Measurements from ENCODE around the gene CAPN2. TPM values are rescaled to one million over a fixed set of nuclear protein-coding genes. Genes with fewer than 3 reads are reported as not detected.
A peak's percentile ranks its signal among the peaks of the same experiment; 100 is the strongest.

The CAPN2 gene
- polyA plus RNA-seq, 3 donors, result 127 to 186 (median 182) TPM

GRCh38 chr1:223785808-223786207, 73.5 kb downstream of the CAPN2 start:
- H3K4me2 ChIP-seq (replicated peaks; ENCODE audit: extremely low read depth, low read length, poor library complexity, severe bottlenecking), result no peak overlapping the region
- no peaks in the 10 kb centered on the region for H3K4me1 Mint-ChIP-seq
- no peaks in the 10 kb centered on the region for H3K4me1 ChIP-seq (ENCODE audit: control insufficient read depth in 1 of 2, insufficient read depth in 2 of 2, low read length in 2 of 2)
- no peaks in the 10 kb centered on the region for H3K79me2 ChIP-seq (ENCODE audit: insufficient read depth, low read length)
- peaks cover 5% of the 10 kb centered on the region for H4K20me1 ChIP-seq (ENCODE audit: insufficient read depth, low read length)
- no peaks in the 10 kb centered on the region for H3K27me3 Mint-ChIP-seq (ENCODE audit: low read depth in 3 of 3)
- H3K9ac ChIP-seq (ENCODE audit: insufficient read depth, low read length, poor library complexity, severe bottlenecking), result no peak overlapping the region
- H3K27me3 ChIP-seq (ENCODE audit: control insufficient read depth in 2 of 2, insufficient read depth in 2 of 2, low read length in 2 of 2), result no peaks in the 10 kb centered on the region
- no peak for TF ChIP-seq CTCF (IDR thresholded peaks at IDR 0.05)
- H3K9me3 Mint-ChIP-seq, result no peaks in the 10 kb centered on the region
- no peak overlapping the region for H3K4me3 ChIP-seq (replicated peaks in 1 of 3; ENCODE audit: low read depth in 2 of 3, low read length in 3 of 3)
- no peak for DNase-seq
- no peak overlapping the region for H3K4me3 Mint-ChIP-seq
- intact Hi-C loops (cut with micrococcal nuclease), result no loop called here
- H3K9me3 ChIP-seq (replicated peaks in 1 of 2; ENCODE audit: control insufficient read depth in 1 of 2, insufficient read depth in 1 of 2, low read length in 2 of 2), result no peaks in the 10 kb centered on the region
- WGBS (ENCODE audit: insufficient coverage), result 90% methylated on average over 2 of the region's 5 CpGs
- H3K36me3 Mint-ChIP-seq, result peaks cover 64 to 91% of the 10 kb centered on the region in 2 donors
- H3K27ac ChIP-seq (ENCODE audit: low read depth in 1 of 2, low read length in 2 of 2), result no peak overlapping the region
- peaks cover 65 to 97% of the 10 kb centered on the region in 2 donors for H3K36me3 ChIP-seq (replicated peaks in 1 of 2; ENCODE audit: control insufficient read depth in 1 of 2, insufficient read depth in 2 of 2, low read length in 2 of 2)
- H2AFZ ChIP-seq (ENCODE audit: insufficient read depth, low read depth, low read length, poor library complexity, severe bottlenecking), result no peak overlapping the region
- H3K27ac Mint-ChIP-seq, result peak overlapping the region in 1 of 7 donors; percentile 31

- Histone ChIP-seq H3K9me3 (replicated peaks in 1 of 2; ENCODE audit: control insufficient read depth in 1 of 2, insufficient read depth in 1 of 2, low read length in 2 of 2) (no peaks in the 10 kb centered on the region), H3K36me3 (replicated peaks in 1 of 2; ENCODE audit: control insufficient read depth in 1 of 2, insufficient read depth in 2 of 2, low read length in 2 of 2) (peaks cover 69 to 96% of the 10 kb centered on the region in 2 donors), H2AFZ (ENCODE audit: insufficient read depth, low read depth, low read length, poor library complexity, severe bottlenecking) (no peak overlapping the region), H3K9ac (ENCODE audit: insufficient read depth, low read length, poor library complexity, severe bottlenecking) (no peak overlapping the region), H3K4me3 (replicated peaks in 1 of 3; ENCODE audit: low read depth in 2 of 3, low read length in 3 of 3) (no peak overlapping the region), H4K20me1 (ENCODE audit: insufficient read depth, low read length) (peaks cover 10% of the 10 kb centered on the region), H3K27me3 (ENCODE audit: control insufficient read depth in 2 of 2, insufficient read depth in 2 of 2, low read length in 2 of 2) (no peaks in the 10 kb centered on the region), H3K4me1 (ENCODE audit: control insufficient read depth in 1 of 2, insufficient read depth in 2 of 2, low read length in 2 of 2) (no peaks in the 10 kb centered on the region), H3K27ac (ENCODE audit: low read depth in 1 of 2, low read length in 2 of 2) (no peak overlapping the region), H3K4me2 (replicated peaks; ENCODE audit: extremely low read depth, low read length, poor library complexity, severe bottlenecking) (no peak overlapping the region), H3K79me2 (ENCODE audit: insufficient read depth, low read length) (no peaks in the 10 kb centered on the region)
- no peaks in the 10 kb centered on the region for H3K9me3 Mint-ChIP-seq
- no peak for DNase-seq
- H3K4me1 Mint-ChIP-seq, result no peaks in the 10 kb centered on the region
- H3K27ac Mint-ChIP-seq, result peak overlapping the region in 1 of 7 donors; percentile 36
- no peak overlapping the region for H3K4me3 Mint-ChIP-seq
- intact Hi-C loops (cut with micrococcal nuclease), result no loop called here
- peaks cover 65 to 87% of the 10 kb centered on the region in 2 donors for H3K36me3 Mint-ChIP-seq
- H3K27me3 Mint-ChIP-seq (ENCODE audit: low read depth in 3 of 3), result no peaks in the 10 kb centered on the region
- WGBS (ENCODE audit: insufficient coverage), result 95% methylated on average over 3 of the region's 4 CpGs
- TF ChIP-seq CTCF (IDR thresholded peaks at IDR 0.05), result no peak
Measured at GRCh38 chr1:223788746-223789415, 76.5 kb downstream of the CAPN2 start.

All from CD14-positive monocyte (primary cell).